T-cell (primary cell): ENCODE measurements around the gene B4GALT3. TPM values are rescaled to one million over a fixed set of nuclear protein-coding genes. Genes with fewer than 3 reads are reported as not detected.

ENCODE experiments used
- ATAC-seq, 4 experiments: fragments of 200-7000 bp in 3 of 4; fragments of 150-1000 bp in 1 of 4; cut with Tn5 transposase; replicated peaks in 1 of 4; 1 replicate in 3 of 4; 2 replicates in 1 of 4; pipeline ENCODE4 v1.10.0; 2021; ENCODE audit warnings: moderate library complexity in 3 of 4, mild to moderate bottlenecking in 2 of 4, moderate number of reproducible peaks in 1 of 4
- CTCF ChIA-PET, 2 donors: fragments of 300-600 bp; sonication (Branson Sonifier 250); formaldehyde crosslinking; loops; one replicate each; lab custom pipeline; 2022; ENCODE audit warnings: antibody characterized with exemption in 2 of 2; lab: Charles Lee
- POLR2A ChIA-PET, 2 donors: fragments of 300-600 bp; sonication (Branson Sonifier 250); formaldehyde crosslinking; loops; one replicate each; lab custom pipeline; 2022; ENCODE audit warnings: antibody characterized with exemption in 2 of 2; lab: Charles Lee
- DNase-seq, 35 experiments: peaks; one replicate each; pipeline versions ENCODE4 v3.0.0 to v3.0.0-alpha.2; 2013 to 2023
- H3K27ac ChIP-seq: one replicate; pipeline ENCODE4 v1.5.1; 2013; ENCODE audit warnings: low read length
- H3K27me3 ChIP-seq, 2 experiments: replicated peaks in 1 of 2; 1 replicate in 1 of 2; 2 replicates in 1 of 2; pipeline versions ENCODE4 v1.6.1 to v1.7.0; 2013; ENCODE audit warnings: low read length in 1 of 2, mixed read lengths in 1 of 2; ENCODE audit not compliant: control insufficient read depth in 2 of 2, insufficient read depth in 2 of 2; ENCODE audit errors: extremely low read depth in 1 of 2
- H3K36me3 ChIP-seq, 2 donors: 1 replicate in 1 of 2; 2 replicates in 1 of 2; pipeline versions ENCODE4 v1.6.1 to v1.7.0; 2013; ENCODE audit warnings: low read length in 1 of 2; ENCODE audit not compliant: control insufficient read depth in 2 of 2, insufficient read depth in 1 of 2; ENCODE audit errors: extremely low read depth in 1 of 2
- H3K4me1 ChIP-seq, 2 experiments: 1 replicate in 1 of 2; 2 replicates in 1 of 2; pipeline versions ENCODE4 v1.6.1 to v1.7.0; 2013; ENCODE audit warnings: low read length in 2 of 2, mixed read lengths in 1 of 2; ENCODE audit not compliant: insufficient read depth in 2 of 2, control insufficient read depth in 1 of 2; ENCODE audit errors: extremely low read depth in 1 of 2
- H3K4me3 ChIP-seq, 2 donors: 1 replicate in 1 of 2; 2 replicates in 1 of 2; pipeline versions ENCODE4 v1.5.1 to v1.7.0; 2013; ENCODE audit warnings: mild to moderate bottlenecking in 2 of 2, low read length in 1 of 2, moderate library complexity in 1 of 2; ENCODE audit not compliant: control insufficient read depth in 1 of 2; ENCODE audit errors: extremely low read depth in 1 of 2
- H3K9me3 ChIP-seq: 2 replicates; pipeline ENCODE4 v1.7.0; 2013
- H3K27ac Mint-ChIP-seq, 2 donors: one replicate each; pipeline ENCODE4 v1.8.0; 2020 to 2021; ENCODE audit warnings: mild to moderate bottlenecking in 2 of 2, mixed read lengths in 2 of 2
- H3K27me3 Mint-ChIP-seq, 2 donors: one replicate each; pipeline ENCODE4 v1.8.0; 2021 to 2022; ENCODE audit warnings: mixed read lengths in 2 of 2
- H3K36me3 Mint-ChIP-seq: one replicate; pipeline ENCODE4 v1.8.0; 2021; ENCODE audit warnings: mixed read lengths
- H3K4me1 Mint-ChIP-seq, 3 donors: one replicate each; pipeline ENCODE4 v1.8.0; 2020 to 2022; ENCODE audit warnings: mixed read lengths in 3 of 3, mild to moderate bottlenecking in 1 of 3
- H3K4me3 Mint-ChIP-seq, 3 donors: one replicate each; pipeline ENCODE4 v1.8.0; 2020 to 2022; ENCODE audit warnings: mild to moderate bottlenecking in 3 of 3, mixed read lengths in 3 of 3, moderate library complexity in 3 of 3
- H3K9me3 Mint-ChIP-seq, 3 donors: one replicate each; pipeline ENCODE4 v1.8.0; 2020 to 2022; ENCODE audit warnings: mixed read lengths in 3 of 3
- whole genome bisulfite sequencing: methylation state at CpG from one replicate; pipeline ENCODE4 v1.1.5; 2013; ENCODE audit warnings: missing lambda C conversion rate; ENCODE audit not compliant: insufficient coverage; 5-methylcytosine and 5-hydroxymethylcytosine counted together
- total RNA-seq, 35 experiments: library from RNA in 6 of 35; stranded (reverse) in 6 of 35; fragments of 120-200 nt in 1 of 35; gene quantifications; one replicate each; pipeline versions ENCODE4 v1.2.1 to v1.2.4 and lab custom pipeline; 2013 to 2026

Gene B4GALT3
- total RNA-seq, 5 donors from 2014 or later (not counting 1 experiment from before 2014, with no cell fraction given): 48.4 to 77.8 (median 69.3) TPM

DNA sequence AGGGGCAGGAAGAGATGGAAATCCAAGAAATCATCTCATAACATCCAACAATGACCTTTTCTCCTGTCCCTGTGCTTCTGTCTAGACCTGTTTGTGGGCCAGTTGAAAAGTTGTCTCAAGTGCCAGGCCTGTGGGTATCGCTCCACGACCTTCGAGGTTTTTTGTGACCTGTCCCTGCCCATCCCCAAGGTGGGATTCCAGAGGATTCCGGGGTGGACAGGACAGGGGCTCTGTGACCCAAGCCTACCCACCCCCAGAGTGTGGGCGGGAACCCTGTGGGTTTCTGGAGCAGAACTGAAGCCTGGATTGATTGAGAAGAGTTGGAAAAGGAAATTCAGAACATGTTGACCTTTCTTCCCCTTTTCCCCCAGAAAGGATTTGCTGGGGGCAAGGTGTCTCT is 13.5 kb downstream of the B4GALT3 start:
- Histone ChIP-seq H3K4me3 (no peak overlapping the region), H3K36me3 (peaks cover 11 to 34% of the 10 kb centered on the region in 2 donors), H3K27me3 (no peaks in the 10 kb centered on the region), H3K9me3 (no peaks in the 10 kb centered on the region), H3K27ac (no peak overlapping the region), H3K4me1 (peaks cover 14 to 57% of the 10 kb centered on the region in 2 experiments)
- Mint-ChIP-seq H3K27ac (peak overlapping the region; percentile 84 to 96), H3K27me3 (no peaks in the 10 kb centered on the region), H3K36me3 (peaks cover 3% of the 10 kb centered on the region), H3K4me1 (peaks cover 66 to 76% (median 75%) of the 10 kb centered on the region in 3 donors), H3K4me3 (no peak overlapping the region), H3K9me3 (no peaks in the 10 kb centered on the region)
- POLR2A ChIA-PET: interaction anchor here in 1 of 2 donors (0.5 kb wide), 1 partner anchor 93 kb away, joined by 3 read pairs; no protein-coding TSS in a partner anchor
- CTCF ChIA-PET: interaction anchor here in 1 of 2 donors (1.1 kb wide), 1 partner anchor 23 kb away, joined by 3 read pairs; no protein-coding TSS in a partner anchor
- DNase-seq: no peak
- WGBS: 95% methylated on average over 3 of the region's 5 CpGs
- no peak for ATAC-seq

DNA sequence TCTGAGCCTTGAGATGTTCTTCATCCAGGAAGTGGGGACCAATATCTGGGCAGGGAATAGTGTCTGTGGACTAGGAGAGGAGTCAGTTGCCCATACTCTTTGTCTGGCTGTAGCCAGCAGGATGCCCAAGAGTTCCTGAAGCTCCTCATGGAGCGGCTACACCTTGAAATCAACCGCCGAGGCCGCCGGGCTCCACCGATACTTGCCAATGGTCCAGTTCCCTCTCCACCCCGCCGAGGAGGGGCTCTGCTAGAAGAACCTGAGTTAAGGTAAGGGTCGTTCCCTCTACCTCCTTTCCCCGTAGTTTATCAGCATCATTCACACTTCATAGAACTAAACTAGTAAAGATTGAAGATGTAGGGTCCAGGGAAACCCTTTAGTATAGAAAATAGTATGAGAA is 14.5 kb downstream of the B4GALT3 start:
- Histone ChIP-seq H3K4me1 (peaks cover 14 to 58% of the 10 kb centered on the region in 2 experiments), H3K27ac (no peak overlapping the region), H3K9me3 (no peaks in the 10 kb centered on the region), H3K4me3 (no peak overlapping the region), H3K36me3 (peaks cover 6 to 38% of the 10 kb centered on the region in 2 donors), H3K27me3 (no peaks in the 10 kb centered on the region)
- Mint-ChIP-seq H3K9me3 (no peaks in the 10 kb centered on the region), H3K4me3 (peak overlapping the region in 1 of 3 donors; percentile 94), H3K36me3 (peaks cover 8% of the 10 kb centered on the region), H3K27ac (peak overlapping the region in 1 of 2 donors; percentile 7), H3K27me3 (no peaks in the 10 kb centered on the region), H3K4me1 (peaks cover 70 to 78% (median 77%) of the 10 kb centered on the region in 3 donors)
- ATAC-seq (no peak), DNase-seq (no peak)
- POLR2A ChIA-PET: interaction anchor here in 1 of 2 donors (0.6 kb wide), 1 partner anchor 45 kb away, joined by 5 read pairs; the partner anchor contains the start of genes NIT1 and PFDN2
- CTCF ChIA-PET: no interaction called here
- 100% methylated on average over 6 of the region's 10 CpGs for WGBS

DNA sequence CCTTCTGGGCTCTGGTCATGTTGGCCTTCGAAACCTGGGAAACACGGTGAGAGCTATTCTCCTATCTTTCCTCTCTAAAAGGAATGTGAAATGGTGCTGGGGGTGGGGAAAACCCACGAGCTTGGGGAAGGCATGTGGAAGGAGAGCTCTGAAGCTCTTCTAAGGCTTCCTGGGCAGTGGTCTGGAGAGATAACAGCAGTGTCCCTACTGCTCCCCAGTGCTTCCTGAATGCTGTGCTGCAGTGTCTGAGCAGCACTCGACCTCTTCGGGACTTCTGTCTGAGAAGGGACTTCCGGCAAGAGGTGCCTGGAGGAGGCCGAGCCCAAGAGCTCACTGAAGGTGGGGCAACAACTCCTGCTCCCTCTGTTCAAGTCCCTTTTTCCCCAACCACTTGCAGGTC is 15.3 kb downstream of the B4GALT3 start:
- Mint-ChIP-seq H3K4me1 (peaks cover 69 to 75% (median 72%) of the 10 kb centered on the region in 3 donors), H3K27ac (peak overlapping the region; percentile 1 to 53), H3K27me3 (no peaks in the 10 kb centered on the region), H3K36me3 (peaks cover 15% of the 10 kb centered on the region), H3K4me3 (peak overlapping the region in 2 of 3 donors; percentile 25 to 94), H3K9me3 (no peaks in the 10 kb centered on the region)
- POLR2A ChIA-PET: interaction anchor here (0.6 to 1.0 kb wide), 3 partner anchors 9 to 44 kb away, joined by 3 to 5 read pairs (median 3); partner anchors contain the start of genes NIT1 (in 1 of the 2) and PFDN2 (in 1 of the 2)
- no peaks in the 10 kb centered on the region for H3K27me3 ChIP-seq
- ATAC-seq: no peak
- DNase-seq: no peak
- no peak overlapping the region for H3K27ac ChIP-seq
- H3K4me3 ChIP-seq: no peak overlapping the region
- H3K9me3 ChIP-seq: no peaks in the 10 kb centered on the region
- CTCF ChIA-PET: no interaction called here
- H3K36me3 ChIP-seq: peaks cover 8 to 45% of the 10 kb centered on the region in 2 donors
- WGBS: 96% methylated on average over 4 of the region's 7 CpGs
- peaks cover 11 to 51% of the 10 kb centered on the region in 2 experiments for H3K4me1 ChIP-seq

DNA sequence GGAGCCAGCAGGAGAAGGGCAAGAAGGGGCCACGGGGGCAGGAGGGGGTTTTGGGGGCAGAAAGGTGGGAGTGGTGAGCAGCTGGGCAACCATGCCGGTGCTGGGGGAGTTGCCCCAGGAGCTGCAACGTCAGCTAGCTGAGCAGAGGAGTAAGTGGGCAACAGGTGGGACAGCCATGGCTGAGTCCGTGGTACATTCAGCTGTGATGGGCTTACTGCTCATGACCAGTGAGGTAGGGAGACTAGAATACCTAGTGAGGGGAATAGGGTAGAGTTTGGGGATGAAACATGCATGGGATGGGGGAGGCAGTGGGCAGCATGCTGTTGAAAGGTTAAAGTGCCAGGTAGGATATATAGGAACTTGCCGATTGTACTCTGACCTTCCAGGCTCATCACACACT is 15.7 kb downstream of the B4GALT3 start:
- ATAC-seq (no peak), DNase-seq (no peak)
- Mint-ChIP-seq H3K4me3 (peak overlapping the region in 2 of 3 donors; percentile 25 to 94), H3K27ac (peak overlapping the region; percentile 1 to 53), H3K4me1 (peaks cover 69 to 74% (median 69%) of the 10 kb centered on the region in 3 donors), H3K27me3 (no peaks in the 10 kb centered on the region), H3K9me3 (no peaks in the 10 kb centered on the region), H3K36me3 (peaks cover 18% of the 10 kb centered on the region)
- H3K27ac ChIP-seq: no peak overlapping the region
- ChIA-PET POLR2A (interaction anchor here (0.6 to 1.0 kb wide), 3 partner anchors 8 to 522 kb away, joined by 3 to 6 read pairs (median 3); no protein-coding TSS in a partner anchor), CTCF (no interaction called here)
- peaks cover 8 to 47% of the 10 kb centered on the region in 2 experiments for H3K4me1 ChIP-seq
- H3K36me3 ChIP-seq: peaks cover 9 to 47% of the 10 kb centered on the region in 2 donors
- no peaks in the 10 kb centered on the region for H3K27me3 ChIP-seq
- H3K4me3 ChIP-seq: no peak overlapping the region
- WGBS: 91% methylated on average over 4 of the region's 5 CpGs
- H3K9me3 ChIP-seq: no peaks in the 10 kb centered on the region

DNA sequence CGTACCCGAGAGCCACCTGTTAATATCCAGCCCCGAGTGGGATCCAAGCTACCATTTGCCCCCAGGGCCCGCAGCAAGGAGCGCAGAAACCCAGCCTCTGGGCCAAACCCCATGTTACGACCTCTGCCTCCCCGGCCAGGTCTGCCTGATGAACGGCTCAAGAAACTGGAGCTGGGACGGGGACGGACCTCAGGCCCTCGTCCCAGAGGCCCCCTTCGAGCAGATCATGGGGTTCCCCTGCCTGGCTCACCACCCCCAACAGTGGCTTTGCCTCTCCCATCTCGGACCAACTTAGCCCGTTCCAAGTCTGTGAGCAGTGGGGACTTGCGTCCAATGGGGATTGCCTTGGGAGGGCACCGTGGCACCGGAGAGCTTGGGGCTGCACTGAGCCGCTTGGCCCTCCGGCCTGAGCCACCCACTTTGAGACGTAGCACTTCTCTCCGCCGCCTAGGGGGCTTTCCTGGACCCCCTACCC is 16.6 kb downstream of the B4GALT3 start:
- CTCF ChIA-PET: no interaction called here
- Mint-ChIP-seq H3K27me3 (no peaks in the 10 kb centered on the region), H3K36me3 (peaks cover 18% of the 10 kb centered on the region), H3K4me1 (peaks cover 63 to 71% (median 68%) of the 10 kb centered on the region in 3 donors), H3K4me3 (peak overlapping the region; percentile 86 to 94 (median 92)), H3K9me3 (no peaks in the 10 kb centered on the region), H3K27ac (peak overlapping the region; percentile 53 to 55)
- DNase-seq (no peak), ATAC-seq (no peak)
- peaks cover 9 to 47% of the 10 kb centered on the region in 2 donors for H3K36me3 ChIP-seq
- no peak overlapping the region for H3K4me3 ChIP-seq
- H3K27me3 ChIP-seq: no peaks in the 10 kb centered on the region
- POLR2A ChIA-PET: interaction anchor here in 1 of 2 donors (0.6 kb wide), 1 partner anchor 521 kb away, joined by 6 read pairs; no protein-coding TSS in a partner anchor
- no peak overlapping the region for H3K27ac ChIP-seq
- H3K4me1 ChIP-seq: peaks cover 7 to 40% of the 10 kb centered on the region in 2 experiments
- WGBS: 97% methylated on average over 22 of the region's 22 CpGs
- H3K9me3 ChIP-seq: no peaks in the 10 kb centered on the region

DNA sequence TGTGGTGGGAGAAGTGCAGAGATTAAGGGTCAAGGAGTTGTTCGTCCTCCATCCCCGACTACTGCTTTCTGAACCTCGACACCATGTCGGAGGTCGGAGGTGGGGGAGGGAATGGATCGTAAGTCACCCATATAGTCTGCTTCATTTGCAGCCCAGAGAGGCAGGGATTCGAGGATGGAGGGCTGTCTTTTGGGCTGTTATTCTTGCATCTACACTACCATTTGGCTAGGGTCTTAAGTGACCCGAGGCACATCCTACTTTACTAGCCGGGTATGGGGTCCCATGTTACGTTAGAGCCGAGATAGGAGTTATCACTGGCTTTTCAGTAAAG is 17.4 kb downstream of the B4GALT3 start:
- H3K36me3 Mint-ChIP-seq: peaks cover 18% of the 10 kb centered on the region

More for the DNA sequence above, 17.4 kb downstream of the B4GALT3 start:
- H3K36me3 ChIP-seq: peaks cover 9 to 47% of the 10 kb centered on the region in 2 donors
- Mint-ChIP-seq H3K27ac (peak overlapping the region; percentile 69 to 75), H3K27me3 (no peaks in the 10 kb centered on the region), H3K4me3 (peak overlapping the region; percentile 86 to 94 (median 92)), H3K9me3 (no peaks in the 10 kb centered on the region), H3K4me1 (peaks cover 64 to 71% (median 69%) of the 10 kb centered on the region in 3 donors)
- ChIA-PET CTCF (interaction anchor here in 1 of 2 donors (0.9 kb wide), 1 partner anchor 27 kb away, joined by 3 read pairs; the partner anchor contains the start of gene DEDD), POLR2A (no interaction called here)
- peaks cover 12 to 35% of the 10 kb centered on the region in 2 experiments for H3K4me1 ChIP-seq
- H3K4me3 ChIP-seq: peak overlapping the region; percentile 65 to 68
- ATAC-seq: no peak
- H3K9me3 ChIP-seq: no peaks in the 10 kb centered on the region
- peak in 1 of 35 experiments; percentile 34 for DNase-seq
- no peaks in the 10 kb centered on the region for H3K27me3 ChIP-seq
- no CpG with 5 or more reads among the region's 11 CpGs for WGBS
- peak overlapping the region; percentile 74 for H3K27ac ChIP-seq
